Prostate gland (tissue), 2 donors: ENCODE data around the gene CCDC68. TPM values are rescaled to one million over a fixed set of nuclear protein-coding genes. Genes with fewer than 3 reads are reported as not detected.

ENCODE experiments used
- DNase-seq: peaks from one replicate; pipeline ENCODE4 v3.0.0-alpha.2; 2019; ENCODE audit warnings: low spot score
- H3K27ac ChIP-seq, 2 donors: fragments of 200-600 bp; sonication (generic); 2 replicates each; pipeline ENCODE4 v1.5.1; 2017 to 2019
- H3K27me3 ChIP-seq: fragments of 200-600 bp; sonication (generic); replicated peaks from 2 replicates; pipeline ENCODE4 v1.5.1; 2019; ENCODE audit not compliant: insufficient read depth
- H3K36me3 ChIP-seq, 2 donors: fragments of 200-600 bp; sonication (generic); 1 replicate in 1 of 2; 2 replicates in 1 of 2; pipeline versions ENCODE4 v1.5.1 to v1.8.1; 2017 to 2019
- H3K4me1 ChIP-seq: fragments of 200-600 bp; sonication (generic); replicated peaks from 2 replicates; pipeline ENCODE4 v1.5.1; 2019
- H3K4me3 ChIP-seq, 2 donors: fragments of 200-600 bp; sonication (generic); 2 replicates each; pipeline ENCODE4 v1.5.1; 2017 to 2019
- H3K9me3 ChIP-seq: fragments of 200-600 bp; sonication (generic); 2 replicates; pipeline ENCODE4 v1.5.1; 2017
- POLR2A ChIP-seq: fragments of 450-650 bp; IDR thresholded peaks from one replicate; pipeline ENCODE4 v1.6.1; 2016; ENCODE audit warnings: antibody characterized with exemption, mild to moderate bottlenecking
- POLR2AphosphoS5 ChIP-seq: sonication (generic); formaldehyde crosslinking; IDR thresholded peaks from one replicate; pipeline ENCODE4 v1.6.1; 2017; ENCODE audit warnings: antibody characterized with exemption
- WGBS: methylation state at CpG from one replicate; pipeline ENCODE4 v1.1.5; 2018; 5-methylcytosine and 5-hydroxymethylcytosine counted together
- intact Hi-C: fragments of 100-400 bp; cut with DNase I; formaldehyde crosslinking; loops from one replicate; pipeline ENCODE4 v1.14.2; 2022
- total RNA-seq, 2 donors: library from RNA; depleted of rRNA; stranded (reverse); fragments of >200 nt; gene quantifications; one replicate each; pipeline ENCODE4 v1.1.0, GENCODE V29; 2016
- TF ChIP-seq, protein P1 (sequence below), 4 experiments: fragments of 200-600 bp in 2 of 4; fragments of 450-650 bp in 2 of 4; sonication (generic) in 2 of 4; IDR thresholded peaks; 1 replicate in 3 of 4; 2 replicates in 1 of 4; pipeline ENCODE4 v1.5.1; 2016 to 2019; ENCODE audit warnings: antibody characterized with exemption in 4 of 4, mild to moderate bottlenecking in 2 of 4, moderate library complexity in 2 of 4

The CCDC68 gene
- total RNA-seq, 2 donors from 2014 or later, result 7.9 to 20.8 TPM

DNA sequence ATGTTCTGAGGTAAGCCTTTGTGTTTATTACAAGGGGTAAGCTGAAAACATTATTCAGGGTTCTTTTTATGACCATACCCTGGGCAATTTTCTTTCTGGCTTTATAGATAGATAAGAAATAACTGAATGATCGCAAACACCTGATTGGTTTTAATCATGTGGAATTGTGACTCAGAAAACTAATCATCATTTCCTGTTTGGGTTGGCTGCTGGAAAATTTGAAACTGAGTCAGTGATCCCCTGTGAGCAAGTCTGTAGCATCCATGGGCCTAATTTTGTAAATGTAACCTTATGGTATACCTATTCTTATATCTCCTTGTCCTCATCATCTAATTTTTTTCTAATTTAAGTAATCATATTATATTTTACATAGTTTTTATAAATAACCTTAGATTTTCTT lies 34.3 kb downstream of the CCDC68 start:
- Histone ChIP-seq H3K4me3 (no peak overlapping the region), H3K4me1 (no peaks in the 10 kb centered on the region), H3K9me3 (no peaks in the 10 kb centered on the region), H3K27me3 (no peaks in the 10 kb centered on the region), H3K27ac (no peak overlapping the region), H3K36me3 (no peaks in the 10 kb centered on the region)
- no peak for TF ChIP-seq POLR2A
- TF ChIP-seq, protein P1, sequence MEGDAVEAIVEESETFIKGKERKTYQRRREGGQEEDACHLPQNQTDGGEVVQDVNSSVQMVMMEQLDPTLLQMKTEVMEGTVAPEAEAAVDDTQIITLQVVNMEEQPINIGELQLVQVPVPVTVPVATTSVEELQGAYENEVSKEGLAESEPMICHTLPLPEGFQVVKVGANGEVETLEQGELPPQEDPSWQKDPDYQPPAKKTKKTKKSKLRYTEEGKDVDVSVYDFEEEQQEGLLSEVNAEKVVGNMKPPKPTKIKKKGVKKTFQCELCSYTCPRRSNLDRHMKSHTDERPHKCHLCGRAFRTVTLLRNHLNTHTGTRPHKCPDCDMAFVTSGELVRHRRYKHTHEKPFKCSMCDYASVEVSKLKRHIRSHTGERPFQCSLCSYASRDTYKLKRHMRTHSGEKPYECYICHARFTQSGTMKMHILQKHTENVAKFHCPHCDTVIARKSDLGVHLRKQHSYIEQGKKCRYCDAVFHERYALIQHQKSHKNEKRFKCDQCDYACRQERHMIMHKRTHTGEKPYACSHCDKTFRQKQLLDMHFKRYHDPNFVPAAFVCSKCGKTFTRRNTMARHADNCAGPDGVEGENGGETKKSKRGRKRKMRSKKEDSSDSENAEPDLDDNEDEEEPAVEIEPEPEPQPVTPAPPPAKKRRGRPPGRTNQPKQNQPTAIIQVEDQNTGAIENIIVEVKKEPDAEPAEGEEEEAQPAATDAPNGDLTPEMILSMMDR (IDR thresholded peaks at IDR 0.05), result no peak
- no peak for TF ChIP-seq POLR2AphosphoS5
- intact Hi-C loops, result no loop called here
- WGBS, result 100% methylated on average over 1 of the region's 1 CpG
- no peak for DNase-seq

DNA sequence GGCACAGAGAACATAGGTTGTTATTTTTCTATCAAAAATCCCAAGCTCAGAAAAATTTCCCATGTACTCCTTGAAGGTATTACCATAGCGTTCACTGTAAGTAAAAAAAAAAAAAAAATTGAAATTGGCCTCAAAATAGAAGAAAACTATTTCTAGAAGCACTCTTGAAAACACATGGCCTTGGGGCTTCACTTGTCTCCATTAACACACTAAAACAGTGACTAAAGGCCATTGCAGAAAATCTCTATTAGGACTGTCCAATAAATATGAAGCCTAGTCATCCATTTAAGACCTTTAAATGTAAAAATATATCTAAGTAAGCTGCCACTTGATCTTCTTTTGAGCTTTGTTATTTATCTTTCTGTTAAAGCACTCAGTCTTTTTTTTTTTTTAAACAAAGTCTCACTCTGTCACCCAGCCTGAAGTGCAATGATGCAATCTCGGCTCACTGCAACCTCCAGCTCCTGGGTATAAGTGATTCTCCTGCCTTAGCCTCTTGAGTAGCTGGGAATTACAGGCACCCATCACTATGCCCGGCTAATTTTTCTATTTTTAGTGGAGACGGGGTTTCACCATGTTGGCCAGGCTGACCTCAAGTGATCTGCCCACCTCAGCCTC lies 35.8 kb downstream of the CCDC68 start:
- Histone ChIP-seq H3K9me3 (no peaks in the 10 kb centered on the region), H3K27me3 (no peaks in the 10 kb centered on the region), H3K27ac (no peak overlapping the region), H3K4me1 (no peaks in the 10 kb centered on the region), H3K4me3 (no peak overlapping the region), H3K36me3 (no peaks in the 10 kb centered on the region)
- WGBS, result 87% methylated on average over 4 of the region's 4 CpGs
- TF ChIP-seq POLR2A, result no peak
- TF ChIP-seq POLR2AphosphoS5, result no peak
- TF ChIP-seq, protein P1 (IDR thresholded peaks at IDR 0.05), result no peak
- no peak for DNase-seq
- intact Hi-C loops, result no loop called here

GRCh38 chr18:54919412-54919811 lies 39.8 kb downstream of the CCDC68 start:
- H3K36me3 ChIP-seq, result no peaks in the 10 kb centered on the region
- H3K27me3 ChIP-seq, result no peaks in the 10 kb centered on the region
- TF ChIP-seq POLR2AphosphoS5 (no peak), POLR2A (no peak)
- TF ChIP-seq, protein P1 (IDR thresholded peaks at IDR 0.05), result no peak
- no peak overlapping the region for H3K27ac ChIP-seq
- no peak for DNase-seq
- intact Hi-C loops, result no loop called here
- H3K4me3 ChIP-seq, result no peak overlapping the region
- H3K4me1 ChIP-seq, result no peaks in the 10 kb centered on the region
- H3K9me3 ChIP-seq, result no peaks in the 10 kb centered on the region
- WGBS, result 93% methylated on average over 6 of the region's 6 CpGs

DNA sequence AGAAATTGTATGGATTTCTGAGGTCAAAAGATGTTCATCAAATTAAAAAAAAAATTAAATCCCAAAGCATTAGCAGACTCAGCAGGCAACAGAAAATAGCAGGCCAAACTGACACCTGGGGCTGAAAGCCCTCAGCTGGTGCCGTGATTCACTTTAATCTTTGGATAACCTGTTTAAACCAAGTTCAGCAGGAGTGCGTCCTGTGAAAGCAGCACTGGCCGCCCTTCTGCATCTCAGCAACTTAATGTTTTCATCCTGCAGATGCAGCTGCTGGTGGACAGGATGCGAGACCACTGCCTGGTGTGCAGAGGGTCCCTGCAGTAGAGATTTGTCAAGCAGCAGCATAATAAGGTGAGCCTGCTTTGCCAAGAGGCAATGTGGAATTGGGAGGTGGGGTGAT lies 41.2 kb downstream of the CCDC68 start:
- Histone ChIP-seq H3K36me3 (no peaks in the 10 kb centered on the region), H3K4me1 (no peaks in the 10 kb centered on the region), H3K27me3 (no peaks in the 10 kb centered on the region), H3K27ac (no peak overlapping the region), H3K9me3 (no peaks in the 10 kb centered on the region), H3K4me3 (no peak overlapping the region)
- WGBS, result 75% methylated on average over 4 of the region's 4 CpGs
- no peak for DNase-seq
- TF ChIP-seq POLR2A (no peak), POLR2AphosphoS5 (no peak)
- TF ChIP-seq, protein P1 (IDR thresholded peaks at IDR 0.05), result no peak
- intact Hi-C loops, result no loop called here

DNA sequence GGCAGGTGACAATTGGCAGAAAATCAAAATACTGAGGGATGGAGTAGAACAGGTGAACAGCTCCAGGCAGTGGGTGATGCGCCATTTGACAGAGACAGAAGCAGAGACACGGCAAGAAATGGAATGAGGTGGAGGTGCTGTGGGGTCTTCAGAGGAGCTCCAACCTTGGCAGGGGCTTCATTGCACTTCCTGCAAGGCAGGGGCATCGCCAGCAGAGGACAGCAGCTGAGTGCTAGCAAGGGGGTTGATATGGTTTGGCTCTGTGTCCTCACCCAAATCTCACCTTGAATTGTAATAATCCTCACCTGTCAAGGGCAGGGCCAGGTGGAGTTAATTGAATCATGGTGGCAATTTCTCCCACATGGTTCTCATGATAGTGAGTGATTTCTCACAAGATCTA lies 42.8 kb downstream of the CCDC68 start:
- no peak overlapping the region for H3K4me3 ChIP-seq
- 82% methylated on average over 3 of the region's 3 CpGs for WGBS
- no peaks in the 10 kb centered on the region for H3K4me1 ChIP-seq
- intact Hi-C loops, result no loop called here
- H3K27ac ChIP-seq, result no peak overlapping the region
- no peak for DNase-seq
- no peaks in the 10 kb centered on the region for H3K27me3 ChIP-seq
- no peaks in the 10 kb centered on the region for H3K36me3 ChIP-seq
- TF ChIP-seq POLR2AphosphoS5, result no peak
- no peak for TF ChIP-seq POLR2A
- TF ChIP-seq, protein P1 (IDR thresholded peaks at IDR 0.05), result no peak
- H3K9me3 ChIP-seq, result no peaks in the 10 kb centered on the region
